GM12892 (cell line): ENCODE results near the gene SLC26A6.

ENCODE experiments used
- POLR2A ChIP-seq: IDR thresholded peaks from 2 replicates; pipeline ENCODE4 v1.6.1; 2011; ENCODE audit warnings: low read depth, low read length, control low read depth
- POLR2AphosphoS5 ChIP-seq: IDR thresholded peaks from 2 replicates; pipeline ENCODE4 v1.6.1; 2011; ENCODE audit warnings: low read depth, low read length, control low read depth

DNA sequence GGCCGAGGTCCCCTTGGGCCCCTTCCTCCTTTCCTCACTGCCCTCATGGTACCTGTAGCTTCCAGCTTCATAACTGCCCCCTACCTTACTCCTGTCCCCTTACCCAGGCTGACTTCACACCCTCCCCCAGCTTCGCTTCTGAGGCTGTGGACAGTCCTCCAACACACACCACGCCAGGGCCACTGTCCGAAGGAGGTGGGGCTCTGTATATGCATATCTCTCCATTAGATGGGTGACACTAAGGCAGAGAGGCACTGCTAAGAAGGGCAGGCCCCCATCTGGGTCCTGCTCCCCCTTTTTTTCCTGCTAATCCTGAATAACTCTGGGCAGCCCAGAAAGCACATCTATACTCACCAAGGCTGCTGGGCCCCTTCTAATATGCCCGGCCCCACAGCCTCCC, 39.1 kb downstream of the SLC26A6 start:
- TF ChIP-seq POLR2A (no peak), POLR2AphosphoS5 (no peak)
